ENCODE data around the gene AIRE.

- TF ChIP-seq CTCF (IDR thresholded peaks at IDR 0.05) (no peak), POLR2A (IDR thresholded peaks at IDR 0.05) (no peak)
Measured at GRCh38 chr21:44296916-44297315, 11.2 kb downstream of the AIRE start.
